OCI-LY7 (cell line): ENCODE measurements around the gene MPPED1.

ENCODE experiments used
- CTCF ChIP-seq: fragments of 200-600 bp; sonication (generic); conservative IDR thresholded peaks from 2 replicates; pipeline ENCODE4 v1.5.1; 2014; ENCODE audit warnings: mild to moderate bottlenecking, antibody characterized with exemption, low read length, moderate library complexity, mixed read lengths
- EZH2phosphoT487 ChIP-seq: fragments of 200-600 bp; sonication (generic); IDR thresholded peaks from 2 replicates; pipeline ENCODE4 v1.6.1; 2018; ENCODE audit warnings: low read depth, borderline replicate concordance, mild to moderate bottlenecking, mixed run types, antibody characterized with exemption, low read length, moderate library complexity, mixed read lengths

DNA sequence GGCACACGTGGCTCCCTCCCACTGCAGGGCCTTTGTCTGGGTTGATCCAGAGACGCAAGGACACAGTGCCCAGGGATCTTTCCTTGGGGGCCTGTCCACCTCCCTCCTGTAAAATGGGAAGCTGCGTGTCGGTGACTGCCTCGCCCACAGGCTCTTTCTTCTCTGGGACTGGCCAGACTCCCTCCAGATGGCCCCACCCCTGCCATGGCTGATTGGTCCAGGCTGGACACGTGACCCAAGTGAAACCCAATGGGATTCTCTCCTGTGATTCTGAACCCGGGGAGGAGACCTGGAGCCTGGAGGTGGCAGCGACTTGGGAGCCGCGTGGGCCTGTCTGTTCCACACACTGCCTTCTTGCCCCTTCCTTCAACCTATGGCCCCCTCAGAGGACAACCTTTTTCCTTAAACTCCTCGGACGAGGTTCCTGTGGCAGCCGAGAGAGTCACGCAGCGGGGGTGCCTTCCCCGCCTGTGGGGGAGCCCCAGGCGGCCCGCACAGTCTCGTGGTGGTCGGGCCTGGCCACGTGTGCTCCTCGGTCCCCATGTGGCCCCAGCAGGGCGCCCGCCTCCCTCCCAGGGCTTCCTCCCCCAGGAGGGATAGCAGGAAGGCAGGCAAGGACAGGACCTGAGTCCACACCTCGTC, 12.4 kb upstream of the MPPED1 start:
- no peak for TF ChIP-seq CTCF
- no peak for TF ChIP-seq EZH2phosphoT487
